ENCODE measurements around the gene GTF2H1.

GTF2H1 gene

DNA sequence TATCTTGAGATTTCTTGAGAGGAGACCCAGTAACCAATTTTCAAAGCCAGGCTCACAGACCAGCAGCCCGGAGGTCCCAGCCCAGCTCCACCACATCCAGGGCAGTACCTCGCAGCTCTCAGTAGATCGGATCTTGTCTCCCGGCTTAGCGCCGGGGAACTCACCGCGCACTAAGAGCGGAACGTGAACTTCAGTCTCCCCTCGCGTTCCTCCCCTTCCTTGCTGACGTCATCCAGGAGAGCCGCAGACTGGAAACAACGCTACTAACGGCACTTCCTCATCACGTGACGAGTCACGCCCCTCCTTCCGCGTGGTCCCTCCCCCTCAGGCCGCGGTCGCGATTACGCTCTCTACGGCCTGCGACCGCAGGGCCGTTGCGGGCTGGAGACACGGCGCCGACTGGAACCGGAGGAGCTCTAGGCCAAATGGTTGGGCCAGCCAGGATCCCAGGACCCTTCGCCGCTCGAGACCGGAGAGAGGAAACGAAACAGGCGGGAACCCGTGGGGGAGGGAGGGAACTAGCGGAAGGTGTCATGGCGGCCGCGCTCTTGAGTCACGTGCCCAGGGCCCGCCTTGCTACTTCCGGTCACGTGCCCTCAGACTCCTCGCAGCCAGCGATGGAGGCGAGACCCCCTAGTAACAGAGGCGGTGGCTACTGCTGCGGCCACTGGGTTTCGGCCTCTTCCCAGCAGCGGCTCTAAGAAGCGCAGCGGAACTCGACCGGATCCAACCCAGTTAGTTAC lies at the start of gene GTF2H1, which contains the start of gene HPS5:
Gene GTF2H1, plus strand, starts transcription at position 599 of the 743 bp plus-strand sequence. CDS start 10,508 bp downstream, outside the sequence.
Gene HPS5, minus strand, starts transcription at position 172 of the 743 bp plus-strand sequence. CDS start 4,282 bp downstream, outside the sequence.
- H3K4me3 ChIP-seq (ENCODE audit: low read depth, low read length) = peak within 1 kb of the TSS; percentile 95

DNA sequence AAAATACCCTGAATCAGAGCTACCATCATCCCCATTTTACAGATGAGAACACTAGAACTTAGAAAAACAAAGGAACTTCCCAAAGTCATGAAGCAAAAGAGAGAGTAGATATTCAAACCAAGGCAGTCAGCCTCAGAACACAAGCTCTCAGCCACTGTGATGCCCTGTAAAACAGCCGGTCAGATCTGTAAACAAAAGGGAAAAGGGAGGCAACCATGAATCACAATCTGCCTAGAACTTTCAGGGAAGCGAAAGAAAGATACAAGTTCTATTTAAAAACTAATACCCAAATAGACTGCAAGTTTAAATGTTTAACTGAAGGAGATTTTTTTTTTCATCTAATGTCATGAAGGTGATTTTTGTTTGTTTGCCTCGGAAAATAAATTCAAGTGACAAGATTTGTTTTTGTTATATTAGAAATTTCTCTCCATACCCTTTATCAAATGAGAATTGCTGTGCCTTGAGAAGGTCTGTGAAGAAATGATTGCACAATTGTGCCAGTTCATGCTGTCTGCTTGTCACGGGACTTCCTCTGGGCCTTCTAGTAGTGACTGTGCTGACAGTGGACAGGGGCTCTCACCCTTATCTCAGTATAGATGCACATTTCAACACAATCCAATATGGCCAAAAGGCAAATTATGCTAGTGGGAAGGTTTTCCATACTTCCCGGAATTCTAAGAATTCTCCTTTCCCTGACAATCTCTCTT lies 44.6 kb upstream of the GTF2H1 start:
- no peak overlapping the region for H3K4me3 ChIP-seq (ENCODE audit: low read depth, low read length)

DNA sequence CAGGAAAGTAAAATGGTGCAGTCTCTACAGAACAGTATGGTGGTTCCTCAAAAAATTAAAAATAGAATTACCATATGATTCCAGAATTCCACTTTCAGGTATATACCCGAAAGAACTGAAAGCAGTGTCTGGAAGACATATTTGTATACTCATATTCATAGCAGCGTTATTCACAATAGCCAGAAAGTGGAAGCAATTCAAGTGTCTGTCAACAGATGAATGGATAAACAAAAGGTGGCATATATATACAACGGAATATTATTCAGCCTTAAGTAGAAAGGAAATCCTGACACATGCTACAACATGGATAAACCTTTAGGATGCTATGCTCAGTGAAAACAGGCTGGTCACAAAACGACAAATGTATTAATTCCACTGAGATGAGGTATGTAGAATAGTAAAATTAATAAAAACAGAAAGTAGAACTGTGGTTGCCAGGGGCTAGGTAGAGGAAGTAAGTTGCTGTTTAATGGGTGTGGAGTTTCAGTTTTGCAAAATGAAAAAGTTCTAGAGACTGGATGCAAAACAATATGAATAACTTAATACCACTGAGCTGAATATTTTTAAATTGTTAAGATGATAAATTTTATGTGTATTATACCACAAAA lies 41.8 kb upstream of the GTF2H1 start:
- H3K4me3 ChIP-seq (ENCODE audit: low read depth, low read length) = no peak overlapping the region

DNA sequence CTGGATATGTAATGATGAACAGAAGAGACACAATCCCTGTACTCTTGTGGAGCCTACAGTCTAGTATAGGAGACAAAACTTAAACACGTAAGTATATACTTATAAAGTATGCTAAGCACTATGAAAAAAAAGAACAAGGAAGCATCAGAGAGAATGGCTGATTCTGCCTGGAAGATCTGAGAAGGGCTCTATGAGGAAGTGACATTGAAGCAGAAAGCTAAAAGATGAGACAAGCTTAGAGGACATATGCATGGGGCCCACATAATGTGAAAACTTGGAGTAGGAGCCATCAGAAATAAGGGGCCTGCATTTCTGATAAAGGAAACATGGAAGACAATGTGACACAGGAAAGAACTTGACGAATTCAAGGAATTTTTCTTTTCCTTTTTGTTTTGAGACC lies 39.7 kb upstream of the GTF2H1 start:
- H3K4me3 ChIP-seq (ENCODE audit: low read depth, low read length) = no peak overlapping the region

DNA sequence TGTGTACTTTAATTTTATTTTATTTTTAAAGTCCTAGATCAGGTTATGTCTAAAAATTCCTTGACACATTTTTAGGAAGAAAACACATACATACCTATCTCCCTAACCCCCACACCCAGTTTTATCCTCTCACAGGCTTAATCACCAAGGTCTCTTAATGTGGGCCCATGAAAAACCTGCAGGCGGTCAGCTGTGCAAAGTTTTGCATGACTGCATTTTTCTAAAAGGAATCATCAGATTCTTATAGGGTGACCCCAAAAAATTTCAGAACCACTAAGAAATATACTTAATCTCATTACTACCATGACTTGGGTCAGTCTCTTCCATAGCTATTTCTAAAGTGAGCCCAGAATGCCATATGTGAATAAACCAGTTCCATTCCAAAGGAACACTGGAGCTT lies 36.5 kb upstream of the GTF2H1 start:
- H3K4me3 ChIP-seq (ENCODE audit: low read depth, low read length) = no peak overlapping the region

DNA sequence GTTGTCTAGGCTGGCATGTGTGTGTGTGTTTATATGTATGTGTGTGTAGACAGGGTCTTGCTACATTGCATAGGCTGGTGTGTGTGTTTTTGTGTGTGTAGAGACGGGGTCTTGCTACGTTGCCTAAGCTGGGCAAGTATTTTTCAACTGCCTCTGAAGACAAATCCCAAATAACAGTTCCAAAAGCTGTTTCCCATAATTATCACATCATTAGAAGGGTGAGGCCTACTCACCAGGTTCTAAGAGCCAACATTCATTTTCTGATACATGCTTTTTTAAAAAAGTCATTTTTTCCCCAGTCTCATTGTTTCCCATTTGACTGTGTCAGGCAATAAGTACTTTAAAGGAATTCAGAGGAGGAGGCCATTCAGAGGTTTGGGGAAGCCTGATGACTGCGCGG lies 33.5 kb upstream of the GTF2H1 start:
- H3K4me3 ChIP-seq (ENCODE audit: low read depth, low read length) = no peak overlapping the region

DNA sequence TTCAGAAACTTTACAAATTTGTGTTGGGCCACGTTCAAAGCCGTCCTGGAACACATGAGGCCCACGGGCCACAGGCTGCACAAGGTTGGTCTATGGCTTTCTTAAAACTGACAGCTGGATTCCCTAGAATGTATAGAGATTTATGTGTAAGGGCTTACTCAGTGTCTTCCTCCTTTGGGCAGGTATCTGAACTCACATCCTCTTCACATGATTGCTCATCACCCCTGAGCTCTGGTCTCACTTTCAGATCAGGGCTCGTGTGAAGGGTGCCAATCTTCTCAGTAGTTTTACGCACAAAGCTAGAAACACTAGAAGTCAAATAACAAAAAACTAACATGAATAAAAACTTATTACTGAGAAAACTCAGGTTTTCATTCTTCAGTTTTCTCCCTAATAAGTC lies 27.5 kb upstream of the GTF2H1 start:
- H3K4me3 ChIP-seq (ENCODE audit: low read depth, low read length) = no peak overlapping the region

DNA sequence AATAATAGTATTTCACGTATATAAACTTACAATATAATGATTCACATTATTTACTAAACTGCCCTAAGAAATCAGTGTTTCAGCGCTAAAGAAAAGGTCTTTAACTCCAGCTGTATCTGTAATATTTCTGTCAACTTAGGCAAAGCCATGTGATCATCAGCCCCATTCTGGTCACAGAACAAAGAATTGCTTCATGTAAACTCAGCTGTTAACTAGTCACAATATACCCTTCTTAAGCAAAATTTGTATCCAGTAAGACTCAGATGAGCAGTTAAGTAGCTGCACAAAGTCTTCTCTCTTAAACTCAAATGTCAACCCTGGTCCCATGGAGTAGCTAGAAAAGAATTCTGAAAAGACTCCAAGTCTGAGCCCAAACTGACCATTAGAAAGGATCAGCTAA lies 27.1 kb upstream of the GTF2H1 start:
- H3K4me3 ChIP-seq (ENCODE audit: low read depth, low read length) = no peak overlapping the region

DNA sequence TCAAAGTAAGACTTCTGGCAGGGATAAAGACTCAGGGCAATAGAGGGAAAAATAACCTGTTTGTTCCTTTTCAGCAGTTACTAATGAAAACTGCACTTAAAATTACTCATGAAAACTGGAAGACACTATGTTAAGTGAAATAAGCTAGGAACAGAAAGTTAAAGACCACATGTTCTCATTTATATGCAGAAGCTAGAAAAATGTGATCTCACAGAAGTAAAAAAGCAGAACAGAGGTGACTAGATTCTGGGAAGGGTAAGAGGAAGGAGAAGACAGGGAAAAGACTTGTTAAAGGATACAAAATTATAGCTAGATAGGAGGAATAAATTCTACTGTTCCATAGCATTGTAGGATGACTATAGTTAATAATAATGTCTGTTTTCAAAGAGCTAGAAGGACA lies 22.6 kb upstream of the GTF2H1 start:
- no peak overlapping the region for H3K4me3 ChIP-seq (ENCODE audit: low read depth, low read length)

DNA sequence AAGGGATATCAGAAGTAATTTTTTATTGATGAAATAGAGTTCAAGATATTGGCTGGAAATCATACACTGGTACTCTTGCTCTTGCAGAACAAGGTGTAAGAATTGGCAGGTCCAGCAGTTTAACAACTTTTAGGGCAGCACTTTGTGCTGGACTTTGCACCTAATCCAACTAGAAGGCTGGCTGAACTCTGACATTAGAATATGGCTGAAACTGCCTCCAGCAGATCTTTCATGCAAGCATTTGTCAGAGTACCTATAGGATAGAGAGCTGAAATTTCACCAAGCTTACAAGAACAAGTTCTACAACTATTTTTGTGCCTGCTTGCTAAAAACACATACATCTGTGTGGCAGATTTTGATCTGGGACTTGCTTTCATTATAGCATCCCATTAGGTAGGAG lies 17.6 kb upstream of the GTF2H1 start:
- no peak overlapping the region for H3K4me3 ChIP-seq (ENCODE audit: low read depth, low read length)

DNA sequence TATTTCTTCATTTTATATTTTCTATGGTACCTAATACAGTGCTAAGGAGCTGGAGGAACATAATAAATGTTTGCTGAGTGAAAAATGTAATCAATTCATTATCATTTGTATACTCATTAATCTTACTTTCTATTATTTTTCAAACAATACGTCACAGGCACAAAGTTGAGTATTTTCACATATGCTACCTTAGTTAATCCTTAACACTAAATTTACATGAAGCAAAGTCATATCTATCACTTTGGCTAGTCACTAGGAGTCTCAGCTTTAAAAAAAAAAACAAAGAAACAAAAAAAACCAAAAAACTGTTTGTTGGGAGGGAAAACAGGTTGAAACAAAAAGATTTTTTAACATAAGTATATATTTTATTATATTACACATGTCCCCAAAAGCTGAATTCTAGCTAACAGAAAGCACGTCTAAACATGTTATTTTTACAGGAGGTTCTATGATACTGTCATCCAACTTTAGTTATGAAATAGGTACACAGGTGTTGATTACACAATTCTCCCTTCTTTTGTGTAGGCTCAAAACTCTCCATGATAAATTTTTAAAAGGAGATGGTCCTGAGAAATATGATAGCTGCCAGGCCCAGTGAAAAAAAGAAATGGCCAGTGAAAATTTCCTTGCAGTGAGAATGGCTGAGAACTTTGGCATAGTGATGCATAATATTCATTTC lies 14.8 kb upstream of the GTF2H1 start:
- H3K4me3 ChIP-seq (ENCODE audit: low read depth, low read length) = no peak overlapping the region

DNA sequence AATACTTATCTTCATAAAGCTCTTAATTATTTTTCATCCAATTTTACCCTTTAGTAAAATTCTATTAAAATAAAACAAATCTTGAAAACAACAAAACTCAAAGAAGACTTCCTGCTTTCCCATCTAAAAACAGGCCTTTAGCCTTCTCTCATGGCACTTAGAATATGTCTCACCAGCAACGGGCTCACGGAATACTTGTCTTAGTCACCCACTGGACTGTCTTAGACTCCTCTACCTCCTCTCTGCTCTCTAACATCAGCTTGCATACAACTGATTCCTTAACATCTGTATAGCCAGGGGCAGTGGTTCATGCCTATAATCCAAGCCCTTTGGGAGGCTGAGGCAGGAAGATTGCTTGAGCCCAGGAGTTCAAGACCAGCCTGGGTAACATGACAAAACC lies 14.1 kb upstream of the GTF2H1 start:
- no peak overlapping the region for H3K4me3 ChIP-seq (ENCODE audit: low read depth, low read length)

DNA sequence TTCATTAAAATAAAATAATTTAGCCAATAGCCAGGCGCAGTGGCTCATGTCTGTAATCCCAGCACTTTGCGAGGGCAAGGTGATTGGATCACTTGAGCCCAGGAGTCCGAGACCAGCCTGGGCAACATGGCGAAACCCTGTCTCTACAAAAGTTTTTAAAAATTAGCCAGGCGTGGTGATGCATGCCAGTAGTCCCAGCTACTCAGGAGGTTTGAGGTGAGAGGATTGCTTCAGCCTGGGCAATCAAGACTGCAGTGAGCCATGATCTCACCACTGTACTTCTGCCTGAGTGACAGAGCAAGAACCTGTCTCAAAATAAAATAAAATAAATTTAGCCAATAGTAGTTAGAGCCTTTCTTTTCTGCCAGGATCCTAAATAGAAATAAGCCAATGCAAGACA lies 12.7 kb upstream of the GTF2H1 start:
- no peak overlapping the region for H3K4me3 ChIP-seq (ENCODE audit: low read depth, low read length)

DNA sequence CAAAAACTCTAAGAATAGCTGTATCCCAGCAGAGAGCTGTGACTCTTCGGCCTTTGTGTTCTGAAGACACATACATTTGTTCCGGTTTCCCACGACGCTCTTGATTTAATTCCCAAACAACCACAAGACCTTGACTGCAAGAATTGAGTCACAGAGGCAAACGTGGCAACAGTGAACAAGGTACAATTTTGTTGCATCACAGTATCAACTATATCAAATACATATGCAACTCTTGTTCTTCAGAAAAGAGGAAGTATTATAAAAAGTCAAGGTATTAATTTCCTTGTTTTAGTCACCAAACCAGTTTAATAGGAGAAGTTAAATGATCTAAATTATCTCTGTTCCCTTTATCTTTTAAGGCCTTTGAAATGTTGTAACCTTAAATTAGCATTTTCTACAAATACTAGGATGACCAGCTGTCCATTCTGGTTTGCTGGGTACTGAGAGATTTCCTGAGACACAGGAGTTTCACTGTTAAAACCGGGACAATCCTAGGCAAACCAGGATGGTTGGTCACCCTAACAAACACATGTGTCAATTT lies 11.5 kb upstream of the GTF2H1 start:
- no peak overlapping the region for H3K4me3 ChIP-seq (ENCODE audit: low read depth, low read length)

DNA sequence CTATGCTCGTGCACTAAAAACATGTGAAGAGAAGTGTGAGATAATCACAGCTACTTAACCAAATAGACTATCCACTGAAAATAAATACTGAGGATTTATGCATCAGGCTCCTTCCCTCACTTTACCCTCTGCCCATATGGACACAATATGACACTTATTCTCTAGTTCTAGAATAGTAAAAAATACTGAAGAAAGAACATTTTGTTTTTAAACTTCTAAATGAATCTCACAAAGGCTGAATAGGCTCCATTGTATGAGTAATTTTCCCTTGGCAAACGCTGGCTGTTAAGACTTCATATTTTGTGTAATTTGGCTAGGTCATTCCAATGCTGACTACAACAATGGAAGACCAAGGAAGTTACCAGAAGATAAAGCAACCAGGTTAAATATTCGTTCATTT lies 10.4 kb upstream of the GTF2H1 start:
- no peak overlapping the region for H3K4me3 ChIP-seq (ENCODE audit: low read depth, low read length)

DNA sequence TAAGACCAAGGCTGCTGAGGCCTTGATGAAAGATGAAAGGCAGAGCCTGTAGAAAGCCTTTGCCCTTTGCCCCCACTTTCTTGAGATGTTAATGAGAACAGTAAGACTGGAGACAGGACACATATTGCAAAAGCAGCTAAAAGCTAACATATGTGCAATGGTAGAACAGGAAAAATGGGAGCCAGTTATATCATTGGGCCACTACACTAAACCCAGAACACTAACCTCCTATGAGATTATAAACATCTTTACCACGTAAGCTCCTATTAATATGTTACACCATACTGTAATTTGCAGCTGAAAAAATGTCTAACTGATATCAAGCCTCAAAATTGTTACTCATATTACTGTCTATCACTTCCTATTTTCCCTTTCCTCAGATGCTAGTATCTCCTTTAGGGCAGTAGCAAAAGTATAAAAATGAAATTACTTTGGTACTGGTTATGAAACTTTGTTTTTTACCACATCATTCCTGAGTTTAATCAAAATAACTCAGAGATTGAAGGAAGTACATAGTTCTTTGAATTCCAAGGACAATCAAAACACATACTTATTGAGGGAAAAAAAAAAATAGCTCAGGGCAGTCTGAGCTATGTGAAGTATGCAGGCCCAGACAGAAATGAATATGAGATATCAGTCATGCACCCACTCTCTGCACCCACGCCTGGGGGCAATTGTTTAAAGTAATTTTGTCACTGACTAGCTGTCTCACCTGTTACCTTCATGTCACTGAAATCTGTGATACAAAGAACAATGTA lies 9.5 kb upstream of the GTF2H1 start:
- no peak overlapping the region for H3K4me3 ChIP-seq (ENCODE audit: low read depth, low read length)

DNA sequence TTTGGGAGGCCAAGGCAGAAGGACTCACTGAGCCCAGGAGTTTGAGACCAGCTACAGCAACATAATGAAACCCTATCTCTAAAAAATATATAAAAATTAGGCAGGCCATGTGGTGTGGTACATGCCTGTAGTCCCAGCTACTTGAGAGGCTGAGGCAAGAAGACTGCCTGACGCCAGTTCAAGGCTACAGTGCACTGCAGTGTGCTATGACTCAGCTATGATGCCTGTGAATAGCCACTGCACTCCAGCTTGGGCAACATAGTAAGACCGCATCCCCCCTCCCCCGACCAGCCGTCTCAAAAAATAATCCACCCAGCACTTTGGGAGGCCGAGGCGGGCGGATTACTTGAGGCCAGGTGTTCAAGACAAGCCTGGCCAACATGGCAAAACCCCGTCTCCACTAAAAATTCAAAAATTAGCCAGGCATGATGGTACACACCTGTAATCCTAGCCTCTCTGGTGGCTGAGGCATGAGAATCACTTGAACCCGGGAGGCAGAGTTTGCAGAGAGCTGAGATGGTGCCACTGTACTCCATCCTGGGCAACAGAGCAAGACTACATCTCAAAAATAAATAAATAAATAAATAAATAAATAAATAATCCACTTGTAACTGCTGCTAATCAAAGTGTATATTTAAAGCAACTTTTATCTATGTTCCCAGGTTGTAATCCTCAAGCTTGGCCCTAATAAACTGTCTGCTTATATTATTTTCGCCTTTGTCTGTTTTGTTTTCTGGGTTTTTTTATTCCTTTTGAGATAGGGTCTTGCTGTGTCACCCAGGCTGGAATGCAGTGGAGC lies 8.2 kb upstream of the GTF2H1 start:
- H3K4me3 ChIP-seq (ENCODE audit: low read depth, low read length) = no peak overlapping the region

DNA sequence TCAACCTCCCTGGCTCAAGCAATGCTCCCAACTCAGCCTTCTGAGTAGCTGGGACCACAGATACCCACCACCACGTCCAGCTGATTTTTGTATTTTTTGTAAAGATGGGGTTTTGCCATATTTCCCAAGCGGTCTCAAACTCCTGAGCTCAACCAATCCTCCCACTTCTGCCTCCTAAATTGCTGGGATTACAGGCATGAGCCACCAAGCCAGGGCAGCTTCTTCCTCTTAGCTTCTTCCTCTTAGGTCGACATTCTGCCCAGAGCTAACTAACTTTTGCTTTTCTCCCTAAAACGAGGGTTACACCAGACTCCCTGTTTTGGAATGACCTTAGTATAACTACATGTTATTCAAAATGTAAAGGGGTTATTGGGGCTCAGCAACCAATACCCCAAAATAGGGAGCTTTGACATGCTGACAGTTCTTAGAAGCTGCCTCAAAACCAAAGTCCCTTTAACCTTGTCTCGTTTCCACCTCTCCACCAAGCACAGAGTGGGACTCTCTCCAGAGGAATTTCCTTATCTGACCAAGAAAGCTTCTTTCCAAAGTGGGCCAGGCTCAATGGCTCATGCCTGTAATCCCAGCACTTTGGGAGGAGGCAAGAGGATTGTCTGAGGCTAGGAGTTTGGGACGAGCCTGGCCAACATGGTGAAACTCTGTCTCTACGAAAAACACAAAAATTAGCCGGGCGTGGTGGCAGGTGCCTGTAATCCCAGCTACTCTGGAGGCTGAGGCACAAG lies 7.4 kb upstream of the GTF2H1 start:
- H3K4me3 ChIP-seq (ENCODE audit: low read depth, low read length) = no peak overlapping the region

DNA sequence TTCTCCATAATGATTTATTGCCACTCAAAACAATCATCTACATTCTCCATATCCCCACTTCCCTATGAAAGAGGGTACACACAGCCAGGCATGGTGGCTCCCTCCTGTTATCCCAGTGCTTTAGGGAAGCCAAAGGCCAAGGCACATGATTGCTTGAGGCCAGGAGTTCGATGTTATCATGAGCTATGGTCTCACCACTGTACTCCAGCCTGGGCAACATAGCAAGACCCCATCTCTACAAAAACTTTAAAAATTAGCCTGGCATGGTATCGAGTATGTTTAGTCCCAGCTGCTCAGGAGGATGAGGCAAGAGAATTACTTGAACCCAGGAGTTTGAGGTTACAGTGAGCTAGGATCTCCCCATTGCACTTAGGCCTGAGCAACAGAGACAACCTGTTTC lies 6.5 kb upstream of the GTF2H1 start:
- H3K4me3 ChIP-seq (ENCODE audit: low read depth, low read length) = no peak overlapping the region

Measured in iPS-11a (cell line).